Coronary artery (tissue), 2 donors: ENCODE results near the gene ABCA6.

ENCODE experiments used
- DNase-seq: peaks from one replicate; pipeline ENCODE4 v3.0.0-alpha.2; 2017; ENCODE audit warnings: low spot score
- H3K27ac ChIP-seq, 2 donors: fragments of 200-600 bp; sonication (generic); one replicate each; pipeline ENCODE4 v1.5.1; 2016 to 2019
- H3K4me3 ChIP-seq: fragments of 200-600 bp; sonication (generic); 2 replicates; pipeline ENCODE4 v1.5.1; 2016; ENCODE audit warnings: mild to moderate bottlenecking, moderate library complexity
- CTCF ChIP-seq: fragments of 200-600 bp; sonication (generic); IDR thresholded peaks from one replicate; pipeline ENCODE4 v1.5.1; 2019; ENCODE audit warnings: antibody characterized with exemption

The ABCA6 gene

GRCh38 chr17:69111794-69112193 is 29.9 kb downstream of the ABCA6 start:
- Histone ChIP-seq H3K4me3 (no peak overlapping the region), H3K27ac (no peak overlapping the region)
- DNase-seq = no peak
- no peak for TF ChIP-seq CTCF

- Histone ChIP-seq H3K4me3 (no peak overlapping the region), H3K27ac (no peak overlapping the region)
- no peak for TF ChIP-seq CTCF
- DNase-seq = no peak
Observed at GRCh38 chr17:69105907-69106730, 35.6 kb downstream of the ABCA6 start.

GRCh38 chr17:69103557-69104233 is 38.0 kb downstream of the ABCA6 start:
- Histone ChIP-seq H3K4me3 (no peak overlapping the region), H3K27ac (no peak overlapping the region)
- no peak for TF ChIP-seq CTCF
- no peak for DNase-seq

GRCh38 chr17:69098625-69099024 is 43.1 kb downstream of the ABCA6 start:
- Histone ChIP-seq H3K27ac (no peak overlapping the region), H3K4me3 (no peak overlapping the region)
- no peak for DNase-seq
- no peak for TF ChIP-seq CTCF

GRCh38 chr17:69096541-69096940 is 45.2 kb downstream of the ABCA6 start:
- H3K4me3 ChIP-seq = no peak overlapping the region
- H3K27ac ChIP-seq = no peak overlapping the region
- DNase-seq = no peak
- TF ChIP-seq CTCF = no peak

- DNase-seq = no peak
- TF ChIP-seq CTCF = no peak
- Histone ChIP-seq H3K27ac (no peak overlapping the region), H3K4me3 (no peak overlapping the region)
Observed at GRCh38 chr17:69093995-69094394, 47.7 kb downstream of the ABCA6 start.

- TF ChIP-seq CTCF = no peak
- DNase-seq = no peak
- H3K4me3 ChIP-seq = no peak overlapping the region
- H3K27ac ChIP-seq = no peak overlapping the region
Observed at GRCh38 chr17:69093279-69093789, 48.4 kb downstream of the ABCA6 start.
